HepG2 (cell line): ENCODE data around the gene PPP2R5B. TPM values are rescaled to one million over a fixed set of nuclear protein-coding genes. Genes with fewer than 3 reads are reported as not detected.

Experiments used
- CHCHD3 ChIP-seq: sonication (generic); formaldehyde crosslinking; IDR thresholded peaks from 2 replicates; pipeline ENCODE4 v1.8.0; 2022; ENCODE audit warnings: mild to moderate bottlenecking, missing genetic modification reagents, moderate library complexity
- HNF4A ChIP-seq: sonication (generic); formaldehyde crosslinking; IDR thresholded peaks from 2 replicates; pipeline ENCODE4 v1.4.0; 2020; ENCODE audit warnings: missing genetic modification reagents
- IKZF5 ChIP-seq: IDR thresholded peaks from 2 replicates; pipeline ENCODE4 v1.6.1; 2018; ENCODE audit warnings: missing genetic modification reagents, mild to moderate bottlenecking, missing compliant biosample characterization
- JUN ChIP-seq: sonication (generic); formaldehyde crosslinking; IDR thresholded peaks from 2 replicates; pipeline ENCODE4 v1.4.0; 2020; ENCODE audit warnings: mild to moderate bottlenecking, missing genetic modification reagents
- KLF6 ChIP-seq: IDR thresholded peaks from 2 replicates; pipeline ENCODE4 v1.8.0; 2016; ENCODE audit warnings: missing biosample characterization, missing genetic modification reagents
- MIER3 ChIP-seq: IDR thresholded peaks from 2 replicates; pipeline ENCODE4 v1.6.1; 2016; ENCODE audit warnings: missing compliant biosample characterization, borderline replicate concordance
- NAIF1 ChIP-seq: sonication (generic); formaldehyde crosslinking; IDR thresholded peaks from 2 replicates; pipeline ENCODE4 v1.5.0; 2020; ENCODE audit warnings: mild to moderate bottlenecking, missing genetic modification reagents, borderline replicate concordance
- NR3C1 ChIP-seq: sonication (generic); formaldehyde crosslinking; IDR thresholded peaks from 2 replicates; pipeline ENCODE4 v1.4.0; 2020; ENCODE audit warnings: missing genetic modification reagents
- SIN3B ChIP-seq: fragments of 150-350 bp; IDR thresholded peaks from 2 replicates; pipeline ENCODE4 v1.6.1; 2014; ENCODE audit warnings: low read length
- SUZ12 ChIP-seq: fragments of 150-350 bp; IDR thresholded peaks from 2 replicates; pipeline ENCODE4 v1.6.1; 2014; ENCODE audit warnings: low read depth, low read length
- TERF1 ChIP-seq: sonication (generic); formaldehyde crosslinking; IDR thresholded peaks from 2 replicates; pipeline ENCODE4 v1.8.0; 2022; ENCODE audit warnings: mild to moderate bottlenecking, missing genetic modification reagents, moderate library complexity
- XRCC5 ChIP-seq: fragments of 200-400 bp; formaldehyde crosslinking; optimal IDR thresholded peaks from 2 replicates; pipeline ENCODE3; 2017; ENCODE audit warnings: mild to moderate bottlenecking, low read length
- ZBTB3 ChIP-seq: sonication (generic); formaldehyde crosslinking; IDR thresholded peaks from 2 replicates; pipeline ENCODE4 v1.4.0; 2020; ENCODE audit warnings: low read depth, mild to moderate bottlenecking, moderate library complexity, missing genetic modification reagents, borderline replicate concordance
- ZFY ChIP-seq: sonication (generic); formaldehyde crosslinking; IDR thresholded peaks from 2 replicates; pipeline ENCODE4 v1.4.0; 2020; ENCODE audit warnings: missing genetic modification reagents
- ZNF296 ChIP-seq: sonication (generic); formaldehyde crosslinking; conservative IDR thresholded peaks from 2 replicates; pipeline ENCODE4 v1.5.0; 2020; ENCODE audit warnings: mild to moderate bottlenecking, missing genetic modification reagents
- ZNF33A ChIP-seq: sonication (generic); formaldehyde crosslinking; IDR thresholded peaks from 2 replicates; pipeline ENCODE4 v1.5.1; 2020; ENCODE audit warnings: missing genetic modification reagents, mild to moderate bottlenecking, moderate library complexity, borderline replicate concordance
- polyA plus RNA-seq, 8 experiments: library from polyadenylated mRNA; depleted of rRNA in 3 of 8; stranded (reverse) in 7 of 8; unstranded in 1 of 8; fragments of >200 nt; fragmentation: Illumina TruSeq in 4 of 8; extraction: Trizol in 4 of 8; gene quantifications; 2 replicates each; pipeline versions ENCODE4 v1.2.1 to v1.2.3, GENCODE V29; 2011 to 2016; ENCODE audit warnings: low read depth in 4 of 8, missing spikeins in 1 of 8, mixed read lengths in 1 of 8; ENCODE audit not compliant: insufficient read depth in 1 of 8
- total RNA-seq, 5 experiments: library from RNA; depleted of rRNA; stranded (reverse); fragments of >200 nt; fragmentation: Illumina TruSeq; extraction: Trizol; gene quantifications; 2 replicates each; pipeline ENCODE4 v1.2.3, GENCODE V29; 2016; ENCODE audit warnings: low read depth in 1 of 5
- TF ChIP-seq, protein P1 (sequence below): sonication (generic); formaldehyde crosslinking; IDR thresholded peaks from 2 replicates; pipeline ENCODE4 v1.4.0; 2020; ENCODE audit warnings: missing genetic modification reagents, mild to moderate bottlenecking, borderline replicate concordance
- TF ChIP-seq, protein P2 (sequence below): sonication (generic); formaldehyde crosslinking; IDR thresholded peaks from 2 replicates; pipeline ENCODE4 v1.4.0; 2020; ENCODE audit warnings: low read depth, mild to moderate bottlenecking, missing genetic modification reagents
- TF ChIP-seq, protein P3 (sequence below): sonication (generic); formaldehyde crosslinking; IDR thresholded peaks from 2 replicates; pipeline ENCODE4 v1.5.0; 2020; ENCODE audit warnings: mild to moderate bottlenecking, missing genetic modification reagents

Gene PPP2R5B
- total and polyA plus RNA-seq, 2 of the 13 experiments (the other 11 are each of a cell fraction or from before 2014, with no cell fraction given), result 2.3 to 8.3 TPM

GRCh38 chr11:64876835-64877341 lies 47.6 kb upstream of the PPP2R5B start (continued):
- TF ChIP-seq, protein P1, sequence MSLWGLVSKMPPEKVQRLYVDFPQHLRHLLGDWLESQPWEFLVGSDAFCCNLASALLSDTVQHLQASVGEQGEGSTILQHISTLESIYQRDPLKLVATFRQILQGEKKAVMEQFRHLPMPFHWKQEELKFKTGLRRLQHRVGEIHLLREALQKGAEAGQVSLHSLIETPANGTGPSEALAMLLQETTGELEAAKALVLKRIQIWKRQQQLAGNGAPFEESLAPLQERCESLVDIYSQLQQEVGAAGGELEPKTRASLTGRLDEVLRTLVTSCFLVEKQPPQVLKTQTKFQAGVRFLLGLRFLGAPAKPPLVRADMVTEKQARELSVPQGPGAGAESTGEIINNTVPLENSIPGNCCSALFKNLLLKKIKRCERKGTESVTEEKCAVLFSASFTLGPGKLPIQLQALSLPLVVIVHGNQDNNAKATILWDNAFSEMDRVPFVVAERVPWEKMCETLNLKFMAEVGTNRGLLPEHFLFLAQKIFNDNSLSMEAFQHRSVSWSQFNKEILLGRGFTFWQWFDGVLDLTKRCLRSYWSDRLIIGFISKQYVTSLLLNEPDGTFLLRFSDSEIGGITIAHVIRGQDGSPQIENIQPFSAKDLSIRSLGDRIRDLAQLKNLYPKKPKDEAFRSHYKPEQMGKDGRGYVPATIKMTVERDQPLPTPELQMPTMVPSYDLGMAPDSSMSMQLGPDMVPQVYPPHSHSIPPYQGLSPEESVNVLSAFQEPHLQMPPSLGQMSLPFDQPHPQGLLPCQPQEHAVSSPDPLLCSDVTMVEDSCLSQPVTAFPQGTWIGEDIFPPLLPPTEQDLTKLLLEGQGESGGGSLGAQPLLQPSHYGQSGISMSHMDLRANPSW, result no peak
- TF ChIP-seq IKZF5 (CRISPR knock-in tag) (peak; percentile 56; the same call in 1 of the 2 replicates), ZNF33A (CRISPR knock-in tag) (no peak), TERF1 (no peak), HNF4A (peak; percentile 27; the same call in 1 of the 2 replicates), ZNF296 (CRISPR knock-in tag) (no peak), ZBTB3 (CRISPR knock-in tag) (no peak), NAIF1 (CRISPR knock-in tag) (no peak), JUN (CRISPR knock-in tag) (no peak), SUZ12 (no peak), KLF6 (CRISPR knock-in tag) (no peak), XRCC5 (no peak), ZFY (peak; percentile 63), MIER3 (CRISPR knock-in tag) (no peak), NR3C1 (CRISPR knock-in tag) (no peak), CHCHD3 (CRISPR knock-in tag) (no peak), SIN3B (no peak)
- TF ChIP-seq, protein P2, sequence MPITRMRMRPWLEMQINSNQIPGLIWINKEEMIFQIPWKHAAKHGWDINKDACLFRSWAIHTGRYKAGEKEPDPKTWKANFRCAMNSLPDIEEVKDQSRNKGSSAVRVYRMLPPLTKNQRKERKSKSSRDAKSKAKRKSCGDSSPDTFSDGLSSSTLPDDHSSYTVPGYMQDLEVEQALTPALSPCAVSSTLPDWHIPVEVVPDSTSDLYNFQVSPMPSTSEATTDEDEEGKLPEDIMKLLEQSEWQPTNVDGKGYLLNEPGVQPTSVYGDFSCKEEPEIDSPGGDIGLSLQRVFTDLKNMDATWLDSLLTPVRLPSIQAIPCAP (CRISPR knock-in tag), result no peak
- TF ChIP-seq, protein P3, sequence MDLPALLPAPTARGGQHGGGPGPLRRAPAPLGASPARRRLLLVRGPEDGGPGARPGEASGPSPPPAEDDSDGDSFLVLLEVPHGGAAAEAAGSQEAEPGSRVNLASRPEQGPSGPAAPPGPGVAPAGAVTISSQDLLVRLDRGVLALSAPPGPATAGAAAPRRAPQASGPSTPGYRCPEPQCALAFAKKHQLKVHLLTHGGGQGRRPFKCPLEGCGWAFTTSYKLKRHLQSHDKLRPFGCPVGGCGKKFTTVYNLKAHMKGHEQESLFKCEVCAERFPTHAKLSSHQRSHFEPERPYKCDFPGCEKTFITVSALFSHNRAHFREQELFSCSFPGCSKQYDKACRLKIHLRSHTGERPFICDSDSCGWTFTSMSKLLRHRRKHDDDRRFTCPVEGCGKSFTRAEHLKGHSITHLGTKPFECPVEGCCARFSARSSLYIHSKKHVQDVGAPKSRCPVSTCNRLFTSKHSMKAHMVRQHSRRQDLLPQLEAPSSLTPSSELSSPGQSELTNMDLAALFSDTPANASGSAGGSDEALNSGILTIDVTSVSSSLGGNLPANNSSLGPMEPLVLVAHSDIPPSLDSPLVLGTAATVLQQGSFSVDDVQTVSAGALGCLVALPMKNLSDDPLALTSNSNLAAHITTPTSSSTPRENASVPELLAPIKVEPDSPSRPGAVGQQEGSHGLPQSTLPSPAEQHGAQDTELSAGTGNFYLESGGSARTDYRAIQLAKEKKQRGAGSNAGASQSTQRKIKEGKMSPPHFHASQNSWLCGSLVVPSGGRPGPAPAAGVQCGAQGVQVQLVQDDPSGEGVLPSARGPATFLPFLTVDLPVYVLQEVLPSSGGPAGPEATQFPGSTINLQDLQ (CRISPR knock-in tag), result no peak
